Fibroblast of mammary gland (primary cell): ENCODE results near the gene PGS1.

Experiments used
- DNase-seq: peaks from one replicate; pipeline ENCODE4 v3.0.0-alpha.2; 2010; ENCODE audit warnings: low read depth
- H3K4me3 ChIP-seq: 2 replicates; pipeline ENCODE4 v1.5.1; 2011; ENCODE audit warnings: low read depth, mild to moderate bottlenecking, low read length, moderate library complexity; ENCODE audit not compliant: control insufficient read depth
- CTCF ChIP-seq: conservative IDR thresholded peaks from 2 replicates; pipeline ENCODE4 v1.5.1; 2011; ENCODE audit warnings: low read depth, low read length, inconsistent platforms; ENCODE audit not compliant: control insufficient read depth, insufficient read depth

The PGS1 gene

GRCh38 chr17:78448356-78448993, 70.0 kb downstream of the PGS1 start:
- no peak overlapping the region for H3K4me3 ChIP-seq
- peak; percentile 20 for TF ChIP-seq CTCF
- DNase-seq, result no peak

DNA sequence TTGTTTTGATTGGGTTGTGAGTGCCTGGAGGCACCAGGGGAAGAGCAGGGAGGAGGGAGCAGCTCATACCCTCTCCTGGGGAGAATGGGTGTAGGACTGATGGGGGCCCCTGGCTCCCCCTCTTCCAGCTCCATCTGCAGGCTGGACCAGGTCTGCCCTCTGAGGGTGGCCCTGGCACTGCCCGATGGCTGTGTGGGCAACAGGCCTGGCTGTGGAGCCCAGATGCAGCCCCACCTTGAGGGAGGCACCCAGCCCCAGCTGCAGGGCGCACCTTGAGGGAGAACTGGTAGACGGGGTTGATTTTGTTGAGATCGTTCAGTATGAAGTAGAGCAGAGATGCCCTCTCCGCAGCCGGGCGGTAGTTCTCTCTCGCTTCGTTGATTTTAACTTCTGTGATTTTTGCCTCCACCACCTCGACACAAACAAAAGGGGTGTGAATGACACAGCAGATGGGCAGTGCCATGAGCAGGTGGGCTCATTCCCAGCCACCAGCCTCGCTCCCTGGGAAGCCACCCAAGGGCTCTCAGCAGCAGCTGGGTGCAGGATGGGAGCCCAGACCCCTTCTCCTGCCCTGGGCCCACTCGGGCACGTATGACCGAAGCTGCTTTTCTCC, 71.6 kb downstream of the PGS1 start:
- DNase-seq, result no peak
- no peak overlapping the region for H3K4me3 ChIP-seq
- TF ChIP-seq CTCF, result no peak

DNA sequence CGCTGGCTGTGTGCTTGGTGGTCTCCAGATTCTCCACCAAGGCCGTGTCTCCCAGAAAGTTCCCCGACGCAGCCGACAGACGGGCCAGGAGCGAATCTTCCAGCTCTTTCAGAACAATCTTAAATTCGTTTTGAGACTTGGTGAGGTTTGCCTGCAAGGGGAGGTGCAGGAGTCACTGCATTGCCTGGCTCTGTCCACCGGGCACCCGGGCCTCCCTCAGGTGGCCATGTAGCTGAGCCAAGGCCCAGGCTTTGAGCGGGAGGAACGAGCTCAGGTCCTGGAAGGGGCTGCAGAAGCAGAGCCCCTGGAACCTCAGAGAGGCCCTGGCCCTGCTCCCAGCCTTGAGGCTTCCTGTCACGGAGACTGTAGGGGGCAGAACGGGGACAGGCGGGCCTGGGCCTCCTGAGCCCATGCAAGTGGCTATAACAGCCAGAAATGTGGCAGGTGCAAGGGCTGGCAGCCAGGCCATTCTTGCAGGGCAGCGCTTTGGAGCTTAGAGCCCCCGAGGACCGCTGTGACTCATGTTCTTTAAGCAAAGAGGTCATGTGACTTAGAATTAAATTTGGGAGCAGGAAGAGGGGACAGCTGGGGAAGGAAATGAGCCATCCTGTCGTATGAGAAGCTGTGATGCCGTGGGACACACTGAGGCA, 72.4 kb downstream of the PGS1 start:
- TF ChIP-seq CTCF, result no peak
- no peak for DNase-seq
- H3K4me3 ChIP-seq, result no peak overlapping the region

GRCh38 chr17:78451753-78452152, 73.3 kb downstream of the PGS1 start:
- no peak for TF ChIP-seq CTCF
- no peak overlapping the region for H3K4me3 ChIP-seq
- DNase-seq, result no peak

GRCh38 chr17:78454346-78454745, 75.9 kb downstream of the PGS1 start:
- no peak overlapping the region for H3K4me3 ChIP-seq
- DNase-seq, result no peak
- no peak for TF ChIP-seq CTCF

DNA sequence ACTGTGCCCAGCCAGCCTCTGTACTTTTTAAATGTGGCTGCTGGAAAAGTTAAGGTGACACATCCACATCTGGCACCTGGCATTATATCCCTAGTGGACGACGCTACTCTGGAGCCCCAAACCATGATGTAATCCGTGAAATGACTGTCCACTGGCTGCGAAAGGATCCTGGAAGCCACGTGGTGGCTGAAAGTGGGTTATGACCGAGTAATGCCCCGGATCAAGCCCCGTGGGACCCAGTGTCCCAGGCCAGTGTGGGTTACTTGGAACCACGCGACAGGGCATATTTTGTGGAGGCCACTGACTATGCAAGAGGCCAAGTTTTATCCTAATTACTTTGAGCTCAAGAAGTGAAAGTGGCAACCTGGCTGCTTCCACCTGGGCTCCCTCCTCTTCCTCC, 79.6 kb downstream of the PGS1 start:
- no peak for TF ChIP-seq CTCF
- peak; percentile 3 for DNase-seq

More for the DNA sequence above, 79.6 kb downstream of the PGS1 start:
- H3K4me3 ChIP-seq, result no peak overlapping the region
